Hepatocyte (in vitro differentiated cells): ENCODE data around the gene FCRL1. TPM values are rescaled to one million over a fixed set of nuclear protein-coding genes. Genes with fewer than 3 reads are reported as not detected.

Experiments used
- DNase-seq: peaks from one replicate; pipeline ENCODE4 v3.0.0-alpha.2; 2016; ENCODE audit warnings: low spot score
- H2AFZ ChIP-seq: fragments of 200-600 bp; sonication (generic); 2 replicates; pipeline ENCODE4 v1.6.0; 2016; ENCODE audit warnings: antibody characterized with exemption, mild to moderate bottlenecking
- H3K27ac ChIP-seq: fragments of 200-600 bp; sonication (generic); 2 replicates; pipeline ENCODE4 v1.5.1; 2016; ENCODE audit warnings: mild to moderate bottlenecking
- H3K27me3 ChIP-seq: fragments of 200-600 bp; sonication (generic); 2 replicates; pipeline ENCODE4 v1.6.1; 2016
- H3K36me3 ChIP-seq: fragments of 200-600 bp; sonication (generic); replicated peaks from 2 replicates; pipeline ENCODE4 v1.5.1; 2016; ENCODE audit warnings: low read depth; ENCODE audit not compliant: insufficient read depth
- H3K4me1 ChIP-seq: fragments of 200-600 bp; sonication (generic); 2 replicates; pipeline ENCODE4 v1.5.1; 2016; ENCODE audit warnings: mild to moderate bottlenecking, moderate library complexity; ENCODE audit not compliant: insufficient read depth
- H3K4me2 ChIP-seq: fragments of 200-600 bp; sonication (generic); 2 replicates; pipeline ENCODE4 v1.6.0; 2016
- H3K4me3 ChIP-seq: fragments of 200-600 bp; sonication (generic); 2 replicates; pipeline ENCODE4 v1.5.1; 2016; ENCODE audit warnings: mild to moderate bottlenecking
- H3K79me2 ChIP-seq: fragments of 200-600 bp; sonication (generic); 2 replicates; pipeline ENCODE4 v1.6.0; 2017; ENCODE audit warnings: mild to moderate bottlenecking
- H3K9me2 ChIP-seq: fragments of 200-600 bp; sonication (generic); replicated peaks from 2 replicates; pipeline ENCODE4 v1.6.0; 2017; ENCODE audit warnings: mild to moderate bottlenecking; ENCODE audit not compliant: insufficient read depth
- H3K9me3 ChIP-seq: fragments of 200-600 bp; sonication (generic); 2 replicates; pipeline ENCODE4 v1.5.1; 2016; ENCODE audit warnings: low read depth, mild to moderate bottlenecking
- H4K20me1 ChIP-seq: fragments of 200-600 bp; sonication (generic); 2 replicates; pipeline ENCODE4 v1.6.0; 2016; ENCODE audit warnings: mild to moderate bottlenecking; ENCODE audit not compliant: insufficient read depth, poor library complexity, severe bottlenecking
- EZH2 ChIP-seq: fragments of 200-600 bp; sonication (generic); IDR thresholded peaks from 2 replicates; pipeline ENCODE4 v1.6.1; 2016; ENCODE audit warnings: antibody characterized with exemption, mild to moderate bottlenecking, borderline replicate concordance
- EZH2phosphoT487 ChIP-seq: fragments of 200-600 bp; sonication (generic); IDR thresholded peaks from one replicate; pipeline ENCODE4 v1.6.1; 2018; ENCODE audit warnings: antibody characterized with exemption, mild to moderate bottlenecking, low read depth, moderate library complexity; ENCODE audit not compliant: unreplicated experiment, severe bottlenecking
- WGBS: methylation state at CpG from one replicate; pipeline ENCODE4 v1.1.6; 2016; ENCODE audit warnings: low lambda C conversion rate; ENCODE audit errors: missing lambda C conversion rate; 5-methylcytosine and 5-hydroxymethylcytosine counted together
- polyA plus RNA-seq: library from polyadenylated mRNA; unstranded; fragments of >200 nt; fragmentation: Nextera tagmentation; extraction: Ambion mirVana; gene quantifications from 2 replicates; pipeline ENCODE4 v1.2.1, GENCODE V29; 2016
- total RNA-seq: library from RNA; depleted of rRNA; stranded (reverse); fragments of >200 nt; gene quantifications from 2 replicates; pipeline ENCODE4 v1.2.3, GENCODE V29; 2014
- TF ChIP-seq, protein P1 (sequence below): fragments of 200-600 bp; sonication (generic); IDR thresholded peaks from 2 replicates; pipeline ENCODE4 v1.5.1; 2016; ENCODE audit warnings: antibody characterized with exemption, mild to moderate bottlenecking; ENCODE audit not compliant: poor library complexity

The FCRL1 gene
- total and polyA plus RNA-seq, 2 experiments from 2014 or later: not detected

DNA sequence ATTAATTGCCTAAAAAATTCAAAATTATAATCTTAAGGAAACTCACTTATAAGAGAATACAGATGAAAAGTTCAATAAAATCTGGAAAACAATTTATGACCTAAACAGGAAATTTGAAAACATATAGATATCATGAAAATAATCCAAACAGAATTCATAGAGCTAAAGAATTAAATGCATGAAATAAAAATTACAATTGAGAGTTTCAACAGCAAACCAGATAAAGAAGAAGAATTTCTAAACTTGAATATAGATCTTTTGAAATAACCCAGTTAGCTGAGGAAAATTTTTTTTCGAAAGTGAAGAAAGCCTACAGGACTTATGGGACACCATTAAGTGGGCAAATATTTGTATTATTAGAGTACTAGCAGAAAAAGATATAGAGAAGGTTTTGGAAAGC, 6.7 kb downstream of the FCRL1 start:
- WGBS: 86% methylated on average over 1 of the region's 1 CpG

DNA sequence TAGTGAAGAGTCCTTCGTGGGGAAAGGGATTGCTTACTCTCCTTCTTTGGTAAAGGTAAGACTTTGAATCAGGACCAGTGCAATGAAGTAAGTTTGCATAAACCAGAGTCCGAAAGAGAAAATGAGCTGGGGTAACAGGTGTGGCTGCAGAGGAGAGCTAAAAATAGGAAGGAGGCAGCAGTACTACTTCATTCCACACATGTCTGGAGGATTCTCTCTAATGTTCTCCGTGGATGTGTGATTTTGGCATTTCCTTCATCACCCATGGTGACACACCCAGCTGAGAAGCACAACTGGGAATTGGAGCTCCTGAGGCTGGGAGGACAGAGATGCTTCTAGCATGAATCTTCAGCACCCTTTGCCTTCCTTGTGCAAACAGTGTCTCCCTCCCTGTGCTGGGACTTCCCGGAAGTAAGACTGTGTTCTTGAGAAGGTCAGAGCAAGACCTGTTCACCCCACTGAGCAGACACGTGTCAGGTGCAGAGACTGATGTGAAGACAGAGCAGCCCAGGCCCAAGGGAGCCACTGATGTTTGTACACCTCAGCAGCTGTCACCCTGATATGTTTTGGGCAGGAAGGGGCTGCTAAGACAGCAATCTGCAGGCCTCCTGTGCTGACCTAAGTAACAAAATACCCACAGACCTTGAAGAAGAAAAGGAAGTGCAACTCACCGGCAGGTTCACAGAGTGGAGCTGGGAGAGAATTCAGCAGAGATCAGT, 13.3 kb downstream of the FCRL1 start:
- Histone ChIP-seq H3K4me1 (no peaks in the 10 kb centered on the region), H3K27ac (no peak overlapping the region), H3K27me3 (no peaks in the 10 kb centered on the region), H4K20me1 (no peaks in the 10 kb centered on the region), H3K4me3 (no peak overlapping the region), H3K9me3 (no peaks in the 10 kb centered on the region), H3K36me3 (no peaks in the 10 kb centered on the region), H3K9me2 (no peaks in the 10 kb centered on the region), H3K4me2 (no peak overlapping the region), H2AFZ (no peak overlapping the region), H3K79me2 (no peaks in the 10 kb centered on the region)
- TF ChIP-seq EZH2phosphoT487 (no peak), EZH2 (no peak)
- TF ChIP-seq, protein P1, sequence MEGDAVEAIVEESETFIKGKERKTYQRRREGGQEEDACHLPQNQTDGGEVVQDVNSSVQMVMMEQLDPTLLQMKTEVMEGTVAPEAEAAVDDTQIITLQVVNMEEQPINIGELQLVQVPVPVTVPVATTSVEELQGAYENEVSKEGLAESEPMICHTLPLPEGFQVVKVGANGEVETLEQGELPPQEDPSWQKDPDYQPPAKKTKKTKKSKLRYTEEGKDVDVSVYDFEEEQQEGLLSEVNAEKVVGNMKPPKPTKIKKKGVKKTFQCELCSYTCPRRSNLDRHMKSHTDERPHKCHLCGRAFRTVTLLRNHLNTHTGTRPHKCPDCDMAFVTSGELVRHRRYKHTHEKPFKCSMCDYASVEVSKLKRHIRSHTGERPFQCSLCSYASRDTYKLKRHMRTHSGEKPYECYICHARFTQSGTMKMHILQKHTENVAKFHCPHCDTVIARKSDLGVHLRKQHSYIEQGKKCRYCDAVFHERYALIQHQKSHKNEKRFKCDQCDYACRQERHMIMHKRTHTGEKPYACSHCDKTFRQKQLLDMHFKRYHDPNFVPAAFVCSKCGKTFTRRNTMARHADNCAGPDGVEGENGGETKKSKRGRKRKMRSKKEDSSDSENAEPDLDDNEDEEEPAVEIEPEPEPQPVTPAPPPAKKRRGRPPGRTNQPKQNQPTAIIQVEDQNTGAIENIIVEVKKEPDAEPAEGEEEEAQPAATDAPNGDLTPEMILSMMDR: no peak
- no peak for DNase-seq
- 71% methylated on average over 6 of the region's 6 CpGs for WGBS

More for the DNA sequence above, 6.7 kb downstream of the FCRL1 start:
- Histone ChIP-seq H3K36me3 (no peaks in the 10 kb centered on the region), H3K4me3 (no peak overlapping the region), H2AFZ (no peak overlapping the region), H3K4me1 (no peaks in the 10 kb centered on the region), H3K27ac (no peak overlapping the region), H3K9me3 (peaks cover 13% of the 10 kb centered on the region), H4K20me1 (no peaks in the 10 kb centered on the region), H3K9me2 (no peaks in the 10 kb centered on the region), H3K79me2 (no peaks in the 10 kb centered on the region), H3K4me2 (no peak overlapping the region), H3K27me3 (no peaks in the 10 kb centered on the region)
- TF ChIP-seq EZH2 (no peak), EZH2phosphoT487 (no peak)
- TF ChIP-seq, protein P1: no peak
- DNase-seq: no peak

DNA sequence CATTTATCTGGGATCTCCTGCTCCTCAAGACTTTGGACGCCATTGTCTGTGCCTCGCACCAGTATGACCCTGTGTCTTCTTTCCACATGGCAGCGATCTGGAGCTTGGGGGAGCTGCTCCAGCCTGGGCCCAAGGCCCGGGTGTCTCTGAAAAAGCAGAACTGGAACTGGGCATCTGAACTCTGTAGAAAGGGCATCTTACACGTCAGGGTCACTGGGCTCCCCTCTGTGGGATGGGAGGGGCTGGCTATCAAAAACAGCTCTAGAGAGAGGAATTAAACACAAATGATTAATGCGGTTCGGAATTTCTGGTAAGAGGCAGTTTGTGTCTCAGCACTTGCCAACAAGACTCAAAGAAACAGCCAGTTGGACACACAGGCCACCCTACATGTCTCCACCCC, 16.1 kb downstream of the FCRL1 start:
- no peaks in the 10 kb centered on the region for H3K4me1 ChIP-seq
- no peaks in the 10 kb centered on the region for H4K20me1 ChIP-seq
- no peak overlapping the region for H3K4me2 ChIP-seq
- 91% methylated on average over 7 of the region's 7 CpGs for WGBS
- no peaks in the 10 kb centered on the region for H3K9me2 ChIP-seq
- no peaks in the 10 kb centered on the region for H3K9me3 ChIP-seq
- no peak overlapping the region for H3K27ac ChIP-seq
- no peaks in the 10 kb centered on the region for H3K36me3 ChIP-seq
- no peak for DNase-seq
- no peaks in the 10 kb centered on the region for H3K79me2 ChIP-seq
- TF ChIP-seq EZH2: no peak
- TF ChIP-seq, protein P1: no peak
- no peak for TF ChIP-seq EZH2phosphoT487
- H3K4me3 ChIP-seq: no peak overlapping the region
- no peak overlapping the region for H2AFZ ChIP-seq
- H3K27me3 ChIP-seq: no peaks in the 10 kb centered on the region
